DND-41 (cell line): ENCODE results near the gene SLC16A6.

Source experiments
- ATAC-seq: fragments of 200-7000 bp; cut with Tn5 transposase; 3 replicates; pipeline ENCODE4 v1.9.1; 2021; ENCODE audit warnings: low read depth; ENCODE audit not compliant: insufficient read depth
- DNase-seq: peaks from one replicate; pipeline ENCODE4 v3.0.0-alpha.2; 2020
- H2AFZ ChIP-seq: 2 replicates; pipeline ENCODE4 v1.6.0; 2012; ENCODE audit warnings: low read depth, low read length
- H3K27ac ChIP-seq: 2 replicates; pipeline ENCODE4 v1.5.1; 2012; ENCODE audit warnings: low read length, inconsistent platforms
- H3K27me3 ChIP-seq: fragments of 200-600 bp; sonication (generic); 2 replicates; pipeline ENCODE4 v1.6.0; 2012; ENCODE audit warnings: low read length, mild to moderate bottlenecking, inconsistent platforms; ENCODE audit not compliant: insufficient read depth, poor library complexity
- H3K36me3 ChIP-seq: 2 replicates; pipeline ENCODE4 v1.5.1; 2012; ENCODE audit warnings: low read length, inconsistent platforms; ENCODE audit not compliant: insufficient read depth
- H3K4me1 ChIP-seq: 2 replicates; pipeline ENCODE4 v1.5.1; 2012; ENCODE audit warnings: mild to moderate bottlenecking, low read length; ENCODE audit not compliant: insufficient read depth
- H3K4me2 ChIP-seq: 2 replicates; pipeline ENCODE4 v1.6.0; 2012; ENCODE audit warnings: mild to moderate bottlenecking, moderate library complexity, low read length, inconsistent platforms; ENCODE audit not compliant: insufficient read depth
- H3K4me3 ChIP-seq, 2 experiments: fragments of 200-600 bp in 1 of 2; shearing (Covaris generic) in 1 of 2; 2 replicates each; pipeline ENCODE4 v1.5.1; 2012 to 2016; ENCODE audit warnings: inconsistent platforms in 2 of 2, low read length in 2 of 2, mild to moderate bottlenecking in 2 of 2, low read depth in 1 of 2, moderate library complexity in 1 of 2
- H3K79me2 ChIP-seq: 2 replicates; pipeline ENCODE4 v1.6.0; 2012; ENCODE audit warnings: low read length, inconsistent platforms; ENCODE audit not compliant: insufficient read depth
- H3K9ac ChIP-seq: 2 replicates; pipeline ENCODE4 v1.6.0; 2012; ENCODE audit warnings: low read depth, mild to moderate bottlenecking, inconsistent platforms, low read length, moderate library complexity
- H3K9me3 ChIP-seq: 2 replicates; pipeline ENCODE4 v1.5.1; 2012; ENCODE audit warnings: low read length, moderate library complexity, mild to moderate bottlenecking, inconsistent platforms; ENCODE audit not compliant: insufficient read depth, severe bottlenecking
- H4K20me1 ChIP-seq: 2 replicates; pipeline ENCODE4 v1.6.0; 2012; ENCODE audit warnings: low read length; ENCODE audit not compliant: insufficient read depth
- CTCF ChIP-seq: IDR thresholded peaks from 2 replicates; pipeline ENCODE4 v1.5.1; 2012; ENCODE audit warnings: borderline replicate concordance, low read length, moderate library complexity, mild to moderate bottlenecking; ENCODE audit not compliant: poor library complexity, severe bottlenecking; ENCODE audit errors: extremely low read depth
- EZH2 ChIP-seq: IDR thresholded peaks from 3 replicates; pipeline ENCODE4 v1.6.1; 2012; ENCODE audit warnings: borderline replicate concordance, low read depth, mild to moderate bottlenecking, moderate library complexity, low read length, inconsistent platforms; ENCODE audit not compliant: severe bottlenecking

The SLC16A6 gene

GRCh38 chr17:68322630-68323029, 31.7 kb upstream of the SLC16A6 start:
- no peaks in the 10 kb centered on the region for H3K27me3 ChIP-seq

GRCh38 chr17:68321556-68321954, 30.6 kb upstream of the SLC16A6 start:
- Histone ChIP-seq H3K4me2 (no peak overlapping the region), H3K27me3 (no peaks in the 10 kb centered on the region), H3K79me2 (no peaks in the 10 kb centered on the region), H4K20me1 (no peaks in the 10 kb centered on the region), H3K27ac (no peak overlapping the region), H3K36me3 (no peaks in the 10 kb centered on the region), H3K9ac (no peak overlapping the region), H3K4me3 (no peak overlapping the region), H3K4me1 (peaks cover 13% of the 10 kb centered on the region), H2AFZ (no peak overlapping the region), H3K9me3 (no peaks in the 10 kb centered on the region)
- no peak for ATAC-seq
- no peak for TF ChIP-seq EZH2
- TF ChIP-seq CTCF: no peak
- no peak for DNase-seq

More at GRCh38 chr17:68322630-68323029, 31.7 kb upstream of the SLC16A6 start:
- Histone ChIP-seq H3K4me1 (peaks cover 4% of the 10 kb centered on the region; the same call in 1 of the 2 replicates), H3K36me3 (no peaks in the 10 kb centered on the region), H4K20me1 (no peaks in the 10 kb centered on the region), H3K4me3 (no peak overlapping the region), H3K9ac (no peak overlapping the region), H3K4me2 (no peak overlapping the region), H2AFZ (no peak overlapping the region), H3K27ac (no peak overlapping the region), H3K79me2 (no peaks in the 10 kb centered on the region), H3K9me3 (no peaks in the 10 kb centered on the region)
- ATAC-seq: no peak
- no peak for DNase-seq
- TF ChIP-seq EZH2 (no peak), CTCF (no peak)

GRCh38 chr17:68320943-68321555, 30.1 kb upstream of the SLC16A6 start:
- H2AFZ ChIP-seq: no peak overlapping the region
- H3K27ac ChIP-seq: no peak overlapping the region
- no peak for DNase-seq
- no peaks in the 10 kb centered on the region for H3K79me2 ChIP-seq
- H4K20me1 ChIP-seq: no peaks in the 10 kb centered on the region
- H3K9me3 ChIP-seq: no peaks in the 10 kb centered on the region
- no peak overlapping the region for H3K9ac ChIP-seq
- no peak overlapping the region for H3K4me2 ChIP-seq
- no peaks in the 10 kb centered on the region for H3K27me3 ChIP-seq
- TF ChIP-seq CTCF (no peak), EZH2 (no peak)
- no peak for ATAC-seq
- H3K4me1 ChIP-seq: peaks cover 13% of the 10 kb centered on the region
- H3K4me3 ChIP-seq: no peak overlapping the region
- no peaks in the 10 kb centered on the region for H3K36me3 ChIP-seq
